ENCODE measurements around the gene BLVRB. TPM values are rescaled to one million over a fixed set of nuclear protein-coding genes. Genes with fewer than 3 reads are reported as not detected.

Gene BLVRB
- total and polyA plus RNA-seq, 2 experiments from 2014 or later: 43.7 to 53.7 TPM

- Histone ChIP-seq H3F3A (replicated peaks; ENCODE audit: low read depth) (no peaks in the 10 kb centered on the region), H3K27ac (ENCODE audit: low read depth) (no peak overlapping the region), H3K79me2 (replicated peaks; ENCODE audit: insufficient read depth) (no peaks in the 10 kb centered on the region), H3K9me2 (ENCODE audit: insufficient read depth) (no peaks in the 10 kb centered on the region), H4K20me1 (replicated peaks; ENCODE audit: insufficient read depth) (no peaks in the 10 kb centered on the region), H3K4me2 (no peak overlapping the region), H3K4me1 (ENCODE audit: insufficient read depth) (no peaks in the 10 kb centered on the region), H3K27me3 (ENCODE audit: insufficient read depth) (no peaks in the 10 kb centered on the region), H3K4me3 (no peak overlapping the region), H3K36me3 (ENCODE audit: insufficient read depth) (no peaks in the 10 kb centered on the region), H2AFZ (no peak overlapping the region)
- Mint-ChIP-seq H3K27ac (no peak overlapping the region), H3K4me3 (no peak overlapping the region), H3K9me3 (no peaks in the 10 kb centered on the region), H3K4me1 (no peaks in the 10 kb centered on the region), H3K27me3 (ENCODE audit: insufficient read depth, low read depth, poor library complexity) (peaks cover 9% of the 10 kb centered on the region), H3K36me3 (ENCODE audit: low read depth) (no peaks in the 10 kb centered on the region)
- DNase-seq (ENCODE audit: low spot score) (no peak), ATAC-seq (no peak)
- TF ChIP-seq EZH2 (IDR thresholded peaks at IDR 0.05; ENCODE audit: low read depth, unreplicated experiment) (no peak), CTCF (conservative IDR thresholded peaks at IDR 0.05; ENCODE audit: low read depth in 2 of 2) (no peak), ZNF331 (CRISPR knock-in tag; IDR thresholded peaks at IDR 0.05; ENCODE audit: low read depth) (no peak), REST (IDR thresholded peaks at IDR 0.05; ENCODE audit: unreplicated experiment) (no peak), STAT1 (IDR thresholded peaks at IDR 0.05; ENCODE audit: unreplicated experiment) (no peak), ZNF462 (CRISPR knock-in tag; IDR thresholded peaks at IDR 0.05) (no peak), JUNB (IDR thresholded peaks at IDR 0.05; ENCODE audit: unreplicated experiment) (no peak), CREB1 (CRISPR knock-in tag; IDR thresholded peaks at IDR 0.05; ENCODE audit: low read depth) (no peak), ETS1 (IDR thresholded peaks at IDR 0.05) (no peak), NANOG (IDR thresholded peaks at IDR 0.05; ENCODE audit: borderline replicate concordance) (no peak), POLR2AphosphoS5 (IDR thresholded peaks at IDR 0.05; ENCODE audit: low read depth) (no peak), EZH2phosphoT487 (IDR thresholded peaks at IDR 0.05; ENCODE audit: unreplicated experiment) (no peak), ZNF114 (CRISPR knock-in tag; IDR thresholded peaks at IDR 0.05) (no peak)
Measured at GRCh38 chr19:40458597-40458974, 7.0 kb downstream of the BLVRB start.
